Germinal center (tissue), 1 donor: ENCODE results near the gene OR2M4.
A peak's percentile ranks its signal among the peaks of the same experiment; 100 is the strongest.
"Not testable (repeated sequence)": the region's sequence is repeated elsewhere in the genome, so short reads cannot be mapped to it uniquely, and the experiment has no call there.

ENCODE experiments used
- DNase-seq: peaks from one replicate; pipeline ENCODE4 v3.0.0; 2012; ENCODE audit warnings: mixed read lengths, low spot score

Gene OR2M4

GRCh38 chr1:248231117-248231516, at the start of gene OR2M4:
TSS of gene OR2M4 (plus strand) at chr1:248231417. CDS start at chr1:248238929, 7,512 bp downstream.
- no peak for DNase-seq

GRCh38 chr1:248183996-248184395, 47.2 kb upstream of the OR2M4 start:
- DNase-seq, result no peak

DNA sequence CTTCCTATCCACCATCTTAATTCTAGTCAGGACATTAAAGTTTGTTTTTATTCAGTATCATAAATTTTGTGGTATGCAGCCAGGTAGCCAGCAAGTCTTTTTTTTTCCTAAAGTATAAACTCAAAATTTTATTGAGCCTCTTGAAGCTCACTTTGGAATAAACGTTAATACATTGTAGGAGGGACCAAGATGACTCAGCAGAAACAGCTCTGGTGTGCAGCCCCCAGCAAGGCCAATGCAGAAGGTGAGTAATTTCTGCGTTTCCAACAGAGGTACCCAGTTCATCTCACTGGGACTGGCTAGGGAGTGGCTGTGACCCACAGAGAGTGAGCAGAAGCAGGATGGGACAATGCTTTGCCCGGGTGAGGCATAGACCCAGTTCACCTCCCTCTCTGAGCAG, 43.9 kb upstream of the OR2M4 start:
- DNase-seq, result no peak

GRCh38 chr1:248189026-248189425, 42.2 kb upstream of the OR2M4 start:
- no peak for DNase-seq

DNA sequence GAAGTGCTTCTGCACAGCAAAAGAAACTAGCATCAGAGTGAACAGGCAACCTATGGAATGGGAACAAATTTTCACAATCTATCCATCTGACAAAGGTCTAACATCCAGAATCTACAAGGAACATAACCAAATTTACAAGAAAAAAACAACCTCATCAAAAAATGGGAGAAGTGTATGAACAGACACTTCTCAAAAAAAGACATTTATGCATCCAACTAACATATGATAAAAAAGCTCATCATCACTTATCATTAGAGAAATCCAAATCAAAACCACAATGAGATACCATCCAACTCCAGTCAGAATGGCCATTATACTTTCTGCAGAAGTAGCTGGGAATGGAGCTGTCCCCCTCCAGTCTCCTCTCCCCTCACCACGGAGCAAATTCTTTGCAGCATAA, 37.1 kb upstream of the OR2M4 start:
- DNase-seq, result no peak

DNA sequence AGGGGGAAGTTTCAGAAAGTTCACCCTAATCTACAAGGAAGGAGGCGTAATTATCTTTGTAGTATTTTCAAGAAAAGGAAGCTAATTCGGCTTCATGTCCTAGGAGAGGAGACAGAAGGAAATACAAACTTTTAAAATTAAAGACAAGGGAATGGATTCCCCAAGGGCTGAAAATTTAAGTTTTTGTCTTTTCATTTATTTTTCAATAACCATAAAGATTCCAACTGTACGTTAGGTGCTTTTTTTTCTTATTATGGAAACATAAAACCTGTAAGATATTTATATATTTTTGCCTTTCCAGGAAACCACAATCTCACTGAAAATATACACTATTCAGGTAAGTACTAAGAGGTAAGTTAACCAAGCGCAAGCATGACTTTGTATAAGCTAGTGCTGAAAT, 34.3 kb upstream of the OR2M4 start, which contains the start of gene OR2M3:
TSS of gene OR2M3 (plus strand) at position 301 of the 400 bp plus-strand sequence. CDS start 5,803 bp downstream, outside the sequence.
- DNase-seq, result no peak

- DNase-seq, result no peak
These were observed 15.3 kb upstream of the OR2M4 start for GRCh38 chr1:248215880-248216279.

GRCh38 chr1:248225537-248225936, 5.7 kb upstream of the OR2M4 start:
- DNase-seq, result no peak

- no peak for DNase-seq
These were observed 1.8 kb upstream of the OR2M4 start for GRCh38 chr1:248229360-248229908.

DNA sequence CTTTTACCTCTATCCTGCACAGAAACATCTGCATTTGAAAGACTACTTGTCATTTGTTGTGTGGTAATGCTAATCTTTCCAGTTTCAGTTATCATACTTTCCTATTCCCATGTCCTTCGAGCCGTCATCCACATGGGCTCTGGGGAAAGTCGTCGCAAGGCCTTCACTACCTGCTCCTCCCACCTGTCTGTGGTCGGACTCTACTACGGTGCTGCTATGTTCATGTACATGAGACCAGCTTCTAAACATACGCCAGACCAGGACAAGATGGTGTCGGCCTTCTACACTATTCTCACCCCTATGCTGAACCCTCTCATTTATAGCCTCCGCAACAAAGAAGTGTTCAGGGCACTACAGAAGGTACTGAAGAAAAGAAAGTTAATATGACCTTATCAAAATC, 8.3 kb downstream of the OR2M4 start:
- DNase-seq, result no peak

GRCh38 chr1:248243204-248243603, 12.0 kb downstream of the OR2M4 start:
- DNase-seq, result peak; percentile 38

DNA sequence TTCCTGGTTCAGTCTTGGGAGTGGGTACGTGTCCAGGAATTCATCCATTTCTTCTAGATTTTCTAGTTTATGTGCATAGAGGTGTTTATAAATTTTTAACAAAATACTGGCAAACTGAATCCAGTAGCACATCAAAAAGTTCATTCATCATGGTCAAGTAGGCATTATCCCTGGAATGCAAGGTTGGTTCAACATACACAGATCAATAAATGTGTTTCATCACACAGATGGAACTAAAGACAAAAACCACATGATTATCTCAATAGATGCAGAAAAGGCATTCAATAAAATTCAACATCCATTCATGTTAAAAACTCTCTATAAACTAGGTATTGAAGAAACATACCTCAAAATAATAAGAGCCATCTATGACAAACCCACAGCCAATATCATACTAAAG, 28.1 kb downstream of the OR2M4 start:
- DNase-seq, result not testable (repeated sequence)

DNA sequence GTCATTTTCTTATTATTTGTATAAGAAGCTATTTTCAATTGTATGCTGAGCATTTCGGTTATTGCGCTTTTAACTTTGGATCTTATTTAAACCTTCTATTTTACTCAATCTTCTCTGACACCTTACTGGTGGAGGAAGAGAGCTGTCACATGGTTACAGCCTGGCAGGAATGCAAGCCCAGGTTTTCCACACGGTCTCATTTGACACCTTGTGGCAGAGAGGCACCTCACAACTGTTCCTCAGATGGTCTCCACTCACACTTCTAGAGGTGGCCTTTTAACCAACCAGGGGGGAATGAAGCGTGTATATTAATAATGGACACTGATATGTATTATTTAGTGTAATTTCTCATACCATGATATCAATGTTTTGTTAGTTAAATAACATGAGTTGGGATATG, 37.0 kb downstream of the OR2M4 start:
- DNase-seq, result no peak

- DNase-seq, result not testable (repeated sequence)
These were observed 42.0 kb downstream of the OR2M4 start for GRCh38 chr1:248273225-248273624.

DNA sequence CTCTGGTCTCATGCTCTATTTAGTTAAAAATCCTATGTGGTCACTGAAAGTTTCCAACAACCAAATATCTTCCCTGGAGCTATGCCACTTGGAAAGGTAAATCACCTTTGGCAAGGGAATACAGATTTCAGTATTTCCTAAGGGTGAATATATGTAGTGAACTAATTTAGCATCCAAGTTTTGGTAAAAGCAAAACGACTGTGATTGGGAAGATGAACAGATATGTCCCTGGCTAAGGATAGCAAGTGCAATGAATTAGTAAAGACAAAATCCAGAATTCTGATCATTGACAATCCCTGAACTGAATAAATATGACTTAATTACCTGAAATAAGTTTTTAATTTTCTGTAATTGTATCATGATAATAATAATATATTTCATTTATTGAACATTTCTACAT, 46.7 kb downstream of the OR2M4 start, which contains the start of gene OR2T33:
TSS of gene OR2T33 (minus strand) at position 101 of the 400 bp plus-strand sequence. CDS start 4,162 bp downstream, outside the sequence.
- no peak for DNase-seq

GRCh38 chr1:248288391-248288790, 57.2 kb downstream of the OR2M4 start:
- DNase-seq, result no peak
